GDM1 (cell line): ENCODE results near the gene ANKRD49.

ENCODE experiments used
- DNase-seq: peaks from one replicate; lab custom pipeline; 2025; lab: John Stamatoyannopoulos, UW

ANKRD49 gene

DNA sequence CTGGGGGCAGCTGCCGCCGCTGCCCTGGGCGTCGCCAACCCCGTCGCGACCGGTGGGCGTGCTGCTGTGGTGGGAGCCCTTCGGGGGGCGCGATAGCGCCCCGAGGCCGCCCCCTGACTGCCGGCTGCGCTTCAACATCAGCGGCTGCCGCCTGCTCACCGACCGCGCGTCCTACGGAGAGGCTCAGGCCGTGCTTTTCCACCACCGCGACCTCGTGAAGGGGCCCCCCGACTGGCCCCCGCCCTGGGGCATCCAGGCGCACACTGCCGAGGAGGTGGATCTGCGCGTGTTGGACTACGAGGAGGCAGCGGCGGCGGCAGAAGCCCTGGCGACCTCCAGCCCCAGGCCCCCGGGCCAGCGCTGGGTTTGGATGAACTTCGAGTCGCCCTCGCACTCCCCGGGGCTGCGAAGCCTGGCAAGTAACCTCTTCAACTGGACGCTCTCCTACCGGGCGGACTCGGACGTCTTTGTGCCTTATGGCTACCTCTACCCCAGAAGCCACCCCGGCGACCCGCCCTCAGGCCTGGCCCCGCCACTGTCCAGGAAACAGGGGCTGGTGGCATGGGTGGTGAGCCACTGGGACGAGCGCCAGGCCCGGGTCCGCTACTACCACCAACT lies 51.0 kb downstream of the ANKRD49 start:
- DNase-seq = no peak

DNA sequence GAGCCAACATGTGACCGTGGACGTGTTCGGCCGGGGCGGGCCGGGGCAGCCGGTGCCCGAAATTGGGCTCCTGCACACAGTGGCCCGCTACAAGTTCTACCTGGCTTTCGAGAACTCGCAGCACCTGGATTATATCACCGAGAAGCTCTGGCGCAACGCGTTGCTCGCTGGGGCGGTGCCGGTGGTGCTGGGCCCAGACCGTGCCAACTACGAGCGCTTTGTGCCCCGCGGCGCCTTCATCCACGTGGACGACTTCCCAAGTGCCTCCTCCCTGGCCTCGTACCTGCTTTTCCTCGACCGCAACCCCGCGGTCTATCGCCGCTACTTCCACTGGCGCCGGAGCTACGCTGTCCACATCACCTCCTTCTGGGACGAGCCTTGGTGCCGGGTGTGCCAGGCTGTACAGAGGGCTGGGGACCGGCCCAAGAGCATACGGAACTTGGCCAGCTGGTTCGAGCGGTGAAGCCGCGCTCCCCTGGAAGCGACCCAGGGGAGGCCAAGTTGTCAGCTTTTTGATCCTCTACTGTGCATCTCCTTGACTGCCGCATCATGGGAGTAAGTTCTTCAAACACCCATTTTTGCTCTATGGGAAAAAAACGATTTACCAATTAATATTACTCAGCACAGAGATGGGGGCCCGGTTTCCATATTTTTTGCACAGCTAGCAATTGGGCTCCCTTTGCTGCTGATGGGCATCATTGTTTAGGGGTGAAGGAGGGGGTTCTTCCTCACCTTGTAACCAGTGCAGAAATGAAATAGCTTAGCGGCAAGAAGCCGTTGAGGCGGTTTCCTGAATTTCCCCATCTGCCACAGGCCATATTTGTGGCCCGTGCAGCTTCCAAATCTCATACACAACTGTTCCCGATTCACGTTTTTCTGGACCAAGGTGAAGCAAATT lies 51.7 kb downstream of the ANKRD49 start:
- no peak for DNase-seq

DNA sequence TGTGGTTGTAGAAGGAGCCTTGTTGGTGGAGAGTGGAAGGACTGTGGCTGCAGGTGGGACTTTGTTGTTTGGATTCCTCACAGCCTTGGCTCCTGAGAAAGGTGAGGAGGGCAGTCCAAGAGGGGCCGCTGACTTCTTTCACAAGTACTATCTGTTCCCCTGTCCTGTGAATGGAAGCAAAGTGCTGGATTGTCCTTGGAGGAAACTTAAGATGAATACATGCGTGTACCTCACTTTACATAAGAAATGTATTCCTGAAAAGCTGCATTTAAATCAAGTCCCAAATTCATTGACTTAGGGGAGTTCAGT lies 52.3 kb downstream of the ANKRD49 start:
- no peak for DNase-seq

DNA sequence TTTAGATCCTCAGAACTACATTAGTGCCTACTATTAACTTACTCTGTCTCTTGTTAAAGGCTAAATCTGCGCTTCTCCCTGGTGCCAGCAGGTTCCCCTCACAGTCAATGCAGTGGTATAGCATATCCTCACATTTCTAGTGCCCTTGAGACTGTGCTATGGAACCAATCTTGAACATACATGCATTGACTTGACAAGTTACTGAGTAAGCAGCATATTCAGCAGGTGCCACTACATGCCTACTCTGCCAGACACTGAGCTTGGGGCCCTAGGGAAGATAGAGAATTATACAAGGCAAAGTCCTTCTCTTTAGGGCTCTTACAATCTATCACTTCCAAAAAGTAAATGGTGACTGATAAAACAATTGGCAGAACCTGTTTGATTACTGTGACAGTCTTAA lies 53.1 kb downstream of the ANKRD49 start:
- DNase-seq = no peak

DNA sequence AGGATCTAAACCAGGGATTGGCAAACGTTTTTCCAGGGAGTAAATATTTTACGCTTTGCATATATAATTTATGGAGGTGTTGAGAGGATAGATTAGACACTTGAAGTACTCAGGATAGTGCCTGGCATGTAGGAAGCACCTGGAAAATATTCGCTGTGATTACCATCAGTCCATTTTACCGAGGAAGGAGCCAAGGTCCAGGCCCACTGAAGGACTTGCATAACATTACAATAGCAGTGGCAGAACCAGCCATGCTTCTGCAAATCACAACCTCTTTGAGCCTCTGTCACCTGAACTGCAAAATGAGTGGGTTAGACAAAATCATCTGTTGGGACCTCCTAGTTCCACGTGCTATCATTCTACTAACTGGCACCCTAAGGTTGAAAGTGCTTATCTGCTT lies 55.4 kb downstream of the ANKRD49 start:
- DNase-seq = no peak
